WTC11 (cell line): Measurements from ENCODE around the gene ADAM19. TPM values are rescaled to one million over a fixed set of nuclear protein-coding genes. Genes with fewer than 3 reads are reported as not detected.
A peak's percentile ranks its signal among the peaks of the same experiment; 100 is the strongest.
"Not testable (repeated sequence)": the region's sequence is repeated elsewhere in the genome, so short reads cannot be mapped to it uniquely, and the experiment has no call there.

Experiments used
- ATAC-seq: fragments of 200-7000 bp; cut with Tn5 transposase; 2 replicates; pipeline ENCODE4 v1.10.0; 2021; ENCODE audit warnings: mild to moderate bottlenecking, moderate library complexity
- CTCF ChIA-PET: fragments of 300-600 bp; sonication (Branson Sonifier 250); formaldehyde crosslinking; loops from one replicate; lab custom pipeline; 2021; ENCODE audit warnings: antibody characterized with exemption; lab: Charles Lee
- POLR2A ChIA-PET: fragments of 350-600 bp; sonication (Branson Sonifier 250); formaldehyde crosslinking; loops from one replicate; lab custom pipeline; 2021; ENCODE audit warnings: antibody characterized with exemption; lab: Charles Lee
- DNase-seq: peaks from one replicate; pipeline ENCODE4 v3.0.0; 2021; ENCODE audit warnings: low spot score
- H3K27ac Mint-ChIP-seq: 2 replicates; pipeline ENCODE4 v1.8.0; 2021; ENCODE audit warnings: mixed read lengths
- H3K27me3 Mint-ChIP-seq: 2 replicates; pipeline ENCODE4 v1.8.0; 2021; ENCODE audit warnings: low read depth, mild to moderate bottlenecking, moderate library complexity, mixed read lengths
- H3K36me3 Mint-ChIP-seq: 2 replicates; pipeline ENCODE4 v1.8.0; 2021; ENCODE audit warnings: mixed read lengths
- H3K4me1 Mint-ChIP-seq: 2 replicates; pipeline ENCODE4 v1.8.0; 2022; ENCODE audit warnings: mixed read lengths
- H3K4me3 Mint-ChIP-seq: 2 replicates; pipeline ENCODE4 v1.8.0; 2021; ENCODE audit warnings: mild to moderate bottlenecking, moderate library complexity, mixed read lengths
- H3K9me3 Mint-ChIP-seq: 2 replicates; pipeline ENCODE4 v1.8.0; 2021; ENCODE audit warnings: mixed read lengths
- ARID4B ChIP-seq: sonication (generic); formaldehyde crosslinking; IDR thresholded peaks from 2 replicates; pipeline ENCODE4 v1.8.0; 2023; ENCODE audit warnings: missing genetic modification reagents, mild to moderate bottlenecking, borderline replicate concordance
- CBFB ChIP-seq: sonication (generic); formaldehyde crosslinking; IDR thresholded peaks from 2 replicates; pipeline ENCODE4 v1.8.1; 2022; ENCODE audit warnings: mild to moderate bottlenecking, low read depth, missing genetic modification reagents
- CREB1 ChIP-seq: sonication (generic); formaldehyde crosslinking; IDR thresholded peaks from 2 replicates; pipeline ENCODE4 v1.8.0; 2023; ENCODE audit warnings: mild to moderate bottlenecking, missing genetic modification reagents
- E2F4 ChIP-seq: sonication (generic); formaldehyde crosslinking; IDR thresholded peaks from 2 replicates; pipeline ENCODE4 v1.8.1; 2022; ENCODE audit warnings: low read depth, mild to moderate bottlenecking, moderate library complexity, missing genetic modification reagents, borderline replicate concordance
- ETV6 ChIP-seq: sonication (generic); formaldehyde crosslinking; IDR thresholded peaks from 2 replicates; pipeline ENCODE4 v1.8.1; 2022; ENCODE audit warnings: mild to moderate bottlenecking, missing genetic modification reagents
- FOXK1 ChIP-seq: sonication (generic); formaldehyde crosslinking; IDR thresholded peaks from 2 replicates; pipeline ENCODE4 v1.8.0; 2022; ENCODE audit warnings: mild to moderate bottlenecking, moderate library complexity, missing genetic modification reagents
- FOXP4 ChIP-seq: sonication (generic); formaldehyde crosslinking; IDR thresholded peaks from 2 replicates; pipeline ENCODE4 v1.8.0; 2022; ENCODE audit warnings: mild to moderate bottlenecking, missing genetic modification reagents
- GABPB1 ChIP-seq: sonication (generic); formaldehyde crosslinking; IDR thresholded peaks from 2 replicates; pipeline ENCODE4 v1.8.1; 2023; ENCODE audit warnings: mild to moderate bottlenecking, missing genetic modification reagents
- GRHL2 ChIP-seq: fragments of 250-450 bp; sonication (Bioruptor Pico); IDR thresholded peaks from 2 replicates; pipeline ENCODE4 v1.8.0; 2022; ENCODE audit warnings: mild to moderate bottlenecking, moderate library complexity; ENCODE audit not compliant: insufficient replicate concordance, severe bottlenecking
- JUN ChIP-seq: sonication (generic); formaldehyde crosslinking; IDR thresholded peaks from 2 replicates; pipeline ENCODE4 v1.8.0; 2023; ENCODE audit warnings: mild to moderate bottlenecking, missing genetic modification reagents
- MAX ChIP-seq: sonication (generic); formaldehyde crosslinking; IDR thresholded peaks from 2 replicates; pipeline ENCODE4 v1.8.0; 2022; ENCODE audit warnings: mild to moderate bottlenecking, missing genetic modification reagents
- PREB ChIP-seq: sonication (generic); formaldehyde crosslinking; IDR thresholded peaks from 2 replicates; pipeline ENCODE4 v1.8.1; 2022; ENCODE audit warnings: mild to moderate bottlenecking, missing genetic modification reagents, moderate library complexity, borderline replicate concordance
- PRRX2 ChIP-seq: fragments of 250-450 bp; sonication (Bioruptor Pico); IDR thresholded peaks from 2 replicates; pipeline ENCODE4 v1.8.0; 2021; ENCODE audit warnings: mild to moderate bottlenecking
- SP1 ChIP-seq: sonication (generic); formaldehyde crosslinking; conservative IDR thresholded peaks from 2 replicates; pipeline ENCODE4 v1.8.1; 2022; ENCODE audit warnings: missing genetic modification reagents
- ZBTB43 ChIP-seq: sonication (generic); formaldehyde crosslinking; IDR thresholded peaks from 2 replicates; pipeline ENCODE4 v1.8.1; 2023; ENCODE audit warnings: mild to moderate bottlenecking, missing genetic modification reagents
- ZNF138 ChIP-seq: sonication (generic); formaldehyde crosslinking; conservative IDR thresholded peaks from 2 replicates; pipeline ENCODE4 v1.8.1; 2022; ENCODE audit warnings: mild to moderate bottlenecking, moderate library complexity, missing genetic modification reagents
- ZNF263 ChIP-seq: sonication (generic); formaldehyde crosslinking; IDR thresholded peaks from 2 replicates; pipeline ENCODE4 v1.8.1; 2022; ENCODE audit warnings: low read depth, mild to moderate bottlenecking, moderate library complexity, missing genetic modification reagents
- ZNF317 ChIP-seq: sonication (generic); formaldehyde crosslinking; IDR thresholded peaks from 2 replicates; pipeline ENCODE4 v1.8.1; 2023; ENCODE audit warnings: low read depth, mild to moderate bottlenecking, moderate library complexity, missing genetic modification reagents, borderline replicate concordance
- total RNA-seq: library from RNA; stranded (reverse); gene quantifications from 3 replicates; pipeline ENCODE4 v1.2.3, GENCODE V29; 2021

ADAM19 gene
- total RNA-seq, 1 experiment from 2014 or later = 28.6 TPM

- no peak for DNase-seq
- no peak for TF ChIP-seq CBFB (CRISPR knock-in tag)
- peak; percentile 93 for TF ChIP-seq GABPB1 (CRISPR knock-in tag)
- no peak for TF ChIP-seq FOXP4 (CRISPR knock-in tag)
- ChIA-PET CTCF (interaction anchor here (1.4 to 1.8 kb wide), 3 partner anchors 13 to 181 kb away, joined by 3 to 6 read pairs (median 4); no protein-coding TSS in a partner anchor), POLR2A (no interaction called here)
- Mint-ChIP-seq H3K27ac (no peak overlapping the region), H3K4me3 (no peak overlapping the region), H3K36me3 (peaks cover 11% of the 10 kb centered on the region), H3K27me3 (no peaks in the 10 kb centered on the region), H3K9me3 (peaks cover 3% of the 10 kb centered on the region; the same call in 1 of the 2 replicates), H3K4me1 (no peaks in the 10 kb centered on the region)
- ATAC-seq = no peak
Observed at GRCh38 chr5:157485340-157485739, 90.2 kb downstream of the ADAM19 start.

- Mint-ChIP-seq H3K27me3 (no peaks in the 10 kb centered on the region), H3K36me3 (peaks cover 11% of the 10 kb centered on the region), H3K4me3 (no peak overlapping the region), H3K9me3 (peaks cover 3% of the 10 kb centered on the region; the same call in 1 of the 2 replicates)
- no peak for ATAC-seq
- CTCF ChIA-PET = interaction anchor here (0.8 to 1.8 kb wide), 4 partner anchors 13 to 181 kb away, joined by 3 to 6 read pairs (median 4); no protein-coding TSS in a partner anchor
- TF ChIP-seq ZNF263 (CRISPR knock-in tag) (no peak), CREB1 (CRISPR knock-in tag) (no peak)
- TF ChIP-seq, all 79 proteins: peak for 0
- Mint-ChIP-seq H3K4me1 (peaks cover 2% of the 10 kb centered on the region), H3K27ac (no peak overlapping the region)
- DNase-seq = no peak
- POLR2A ChIA-PET = no interaction called here
Observed at GRCh38 chr5:157484768-157485167, 90.8 kb downstream of the ADAM19 start.

- POLR2A ChIA-PET, H3K27ac Mint-ChIP-seq, H3K9me3 Mint-ChIP-seq, ATAC-seq, CTCF ChIA-PET, H3K36me3 Mint-ChIP-seq, H3K27me3 Mint-ChIP-seq, H3K4me3 Mint-ChIP-seq, DNase-seq: not testable (repeated sequence)
- peaks cover 20% of the 10 kb centered on the region for H3K4me1 Mint-ChIP-seq
Observed at GRCh38 chr5:157482702-157483101, 92.9 kb downstream of the ADAM19 start.

GRCh38 chr5:157481666-157482065, 93.9 kb downstream of the ADAM19 start:
- Mint-ChIP-seq H3K27ac (no peak overlapping the region), H3K4me3 (no peak overlapping the region), H3K4me1 (peaks cover 20% of the 10 kb centered on the region), H3K27me3 (no peaks in the 10 kb centered on the region), H3K36me3 (peaks cover 4% of the 10 kb centered on the region), H3K9me3 (peaks cover 3% of the 10 kb centered on the region; the same call in 1 of the 2 replicates)
- DNase-seq (no peak), ATAC-seq (no peak)
- POLR2A ChIA-PET = no interaction called here
- CTCF ChIA-PET = interaction anchor here (1.5 kb wide), 1 partner anchor 10 kb away, joined by 7 read pairs; no protein-coding TSS in a partner anchor
- TF ChIP-seq MAX (CRISPR knock-in tag) (no peak), E2F4 (no peak), GABPB1 (CRISPR knock-in tag) (no peak), ZNF138 (no peak), ZBTB43 (CRISPR knock-in tag) (no peak), ETV6 (CRISPR knock-in tag) (no peak), FOXK1 (CRISPR knock-in tag) (no peak), ARID4B (no peak), SP1 (CRISPR knock-in tag) (no peak), GRHL2 (CRISPR knock-in tag) (no peak), PREB (no peak), ZNF317 (CRISPR knock-in tag) (no peak), PRRX2 (no peak), JUN (no peak)
